Sigmoid colon (tissue), 7 donors: ENCODE measurements around the gene JOSD1. TPM values are rescaled to one million over a fixed set of nuclear protein-coding genes. Genes with fewer than 3 reads are reported as not detected.

Experiments
- DNase-seq: peaks from one replicate; pipeline ENCODE4 v3.0.0-alpha.2; 2019
- H3K27ac ChIP-seq, 4 donors: fragments of 200-600 bp; sonication (generic); one replicate each; pipeline ENCODE4 v1.5.1; 2016 to 2019; ENCODE audit warnings: mild to moderate bottlenecking in 1 of 4
- H3K27me3 ChIP-seq, 3 donors: fragments of 200-600 bp; sonication (generic); one replicate each; pipeline ENCODE4 v1.5.1; 2019; ENCODE audit warnings: mild to moderate bottlenecking in 1 of 3
- H3K36me3 ChIP-seq, 4 donors: fragments of 200-600 bp; sonication (generic); one replicate each; pipeline ENCODE4 v1.5.1; 2016 to 2019
- H3K4me1 ChIP-seq, 4 donors: fragments of 200-600 bp; sonication (generic); one replicate each; pipeline ENCODE4 v1.5.1; 2017 to 2019
- H3K4me3 ChIP-seq, 4 donors: fragments of 200-600 bp; sonication (generic); one replicate each; pipeline ENCODE4 v1.5.1; 2017 to 2019; ENCODE audit warnings: mild to moderate bottlenecking in 2 of 4, moderate library complexity in 1 of 4
- H3K9me3 ChIP-seq, 4 donors: fragments of 200-600 bp in 3 of 4; sonication (generic) in 3 of 4; one replicate each; pipeline versions ENCODE4 v1.5.1 to v1.6.1; 2013 to 2019
- CTCF ChIP-seq, 4 experiments: fragments of 450-650 bp in 3 of 4; fragments of 200-600 bp in 1 of 4; IDR thresholded peaks; one replicate each; pipeline ENCODE4 v1.5.1; 2016 to 2019; ENCODE audit warnings: antibody characterized with exemption in 4 of 4, mild to moderate bottlenecking in 3 of 4, moderate library complexity in 2 of 4
- EP300 ChIP-seq, 4 donors: sonication (generic); formaldehyde crosslinking; IDR thresholded peaks; one replicate each; pipeline ENCODE4 v1.6.1; 2017; ENCODE audit warnings: antibody characterized with exemption in 4 of 4
- POLR2A ChIP-seq, 2 donors: fragments of 450-650 bp; IDR thresholded peaks; one replicate each; pipeline ENCODE4 v1.6.1; 2016; ENCODE audit warnings: antibody characterized with exemption in 2 of 2, mild to moderate bottlenecking in 2 of 2, moderate library complexity in 2 of 2
- POLR2AphosphoS5 ChIP-seq, 4 donors: sonication (generic); formaldehyde crosslinking; IDR thresholded peaks; one replicate each; pipeline ENCODE4 v1.6.1; 2017; ENCODE audit warnings: antibody characterized with exemption in 4 of 4
- WGBS, 2 donors: extraction: QIAGEN DNeasy Blood & Tissue Kit; methylation state at CpG; one replicate each; pipeline ENCODE4 v1.1.7; 2013; 5-methylcytosine and 5-hydroxymethylcytosine counted together
- intact Hi-C: fragments of 100-400 bp; cut with DNase I; formaldehyde crosslinking; loops from one replicate; pipeline ENCODE4 v1.15.1; 2023
- polyA plus RNA-seq, 3 donors: library from polyadenylated mRNA; stranded (reverse); fragments of 200-250 nt; gene quantifications; one replicate each; pipeline ENCODE4 v1.2.3, GENCODE V29; 2013
- total RNA-seq, 4 donors: library from RNA; depleted of rRNA; stranded (reverse); fragments of >200 nt; gene quantifications; one replicate each; pipeline ENCODE4 v1.1.0, GENCODE V29; 2016
- donor health status: healthy with polysubstance abuse.
- donor health status: Bipolar disorder and iron deficiency.
- donor health status: healthy.

JOSD1 gene
- total and polyA plus RNA-seq, 7 donors: 34.9 to 94.6 (median 46.0) TPM

GRCh38 chr22:38704654-38705234 is 4.0 kb upstream of the JOSD1 start:
- peak overlapping the region; percentile 79 to 85 (median 82) for H3K27ac ChIP-seq
- intact Hi-C loops: loop anchor here (5.0 kb wide), 1 partner anchor 613 kb away; the partner anchor contains the start of gene RPL3

GRCh38 chr22:38700270-38700788 is 414 bp downstream of the JOSD1 start:
- H3K9me3 ChIP-seq: no peaks in the 10 kb centered on the region
- no peaks in the 10 kb centered on the region for H3K27me3 ChIP-seq
- WGBS, 2 donors: 0 to 1% methylated on average over 57 of the region's 57 CpGs
- peak; percentile 83 for DNase-seq
- peak overlapping the region; percentile 72 to 98 (median 88) for H3K4me3 ChIP-seq
- intact Hi-C loops: loop anchor here (2.0 to 5.0 kb wide), 2 partner anchors 54 to 617 kb away; partner anchors contain the start of genes RPL3 and SUN2
- peaks cover 0 to 61% (median 56%) of the 10 kb centered on the region in 4 donors for H3K4me1 ChIP-seq
- no peaks in the 10 kb centered on the region for H3K36me3 ChIP-seq
- peak overlapping the region; percentile 91 to 100 (median 99) for H3K27ac ChIP-seq
- TF ChIP-seq EP300 (IDR thresholded peaks at IDR 0.05): no peak
- TF ChIP-seq CTCF (IDR thresholded peaks at IDR 0.05): no peak
- no peak for TF ChIP-seq POLR2AphosphoS5 (IDR thresholded peaks at IDR 0.05)
- TF ChIP-seq POLR2A (IDR thresholded peaks at IDR 0.05): no peak

More at GRCh38 chr22:38704654-38705234, 4.0 kb upstream of the JOSD1 start:
- TF ChIP-seq POLR2A (IDR thresholded peaks at IDR 0.05) (no peak), POLR2AphosphoS5 (IDR thresholded peaks at IDR 0.05) (no peak)
- 7 to 18% methylated on average over 10 of the region's 10 CpGs for WGBS, 2 donors
- no peaks in the 10 kb centered on the region for H3K27me3 ChIP-seq
- no peak for DNase-seq
- H3K4me1 ChIP-seq: peaks cover 0 to 39% (median 36%) of the 10 kb centered on the region in 4 donors
- peaks cover 0 to 5% (median 0%) of the 10 kb centered on the region in 4 donors for H3K36me3 ChIP-seq
- H3K9me3 ChIP-seq: no peaks in the 10 kb centered on the region
- peak overlapping the region in 3 of 4 donors; percentile 22 to 37 (median 24) for H3K4me3 ChIP-seq

- TF ChIP-seq CTCF (IDR thresholded peaks at IDR 0.05) (no peak), POLR2A (IDR thresholded peaks at IDR 0.05) (no peak), POLR2AphosphoS5 (IDR thresholded peaks at IDR 0.05) (no peak), EP300 (IDR thresholded peaks at IDR 0.05) (no peak)
- no peaks in the 10 kb centered on the region for H3K9me3 ChIP-seq
- intact Hi-C loops: loop anchor here (2.0 to 5.0 kb wide), 2 partner anchors 55 to 618 kb away; partner anchors contain the start of genes RPL3 and SUN2
- no peaks in the 10 kb centered on the region for H3K27me3 ChIP-seq
- H3K27ac ChIP-seq: peak overlapping the region; percentile 91 to 100 (median 99)
- peak; percentile 58 for DNase-seq
- H3K4me3 ChIP-seq: peak overlapping the region; percentile 72 to 98 (median 88)
- peaks cover 0 to 57% (median 53%) of the 10 kb centered on the region in 4 donors for H3K4me1 ChIP-seq
- 8 to 47% methylated on average over 6 of the region's 6 CpGs for WGBS, 2 donors
- H3K36me3 ChIP-seq: no peaks in the 10 kb centered on the region
Measured at GRCh38 chr22:38699784-38700183, 959 bp downstream of the JOSD1 start.

- DNase-seq: peak; percentile 19
- H3K4me1 ChIP-seq: peaks cover 0 to 53% (median 50%) of the 10 kb centered on the region in 4 donors
- H3K9me3 ChIP-seq: no peaks in the 10 kb centered on the region
- intact Hi-C loops: no loop called here
- H3K27ac ChIP-seq: peak overlapping the region; percentile 91 to 100 (median 99)
- peaks cover 0 to 4% (median 0%) of the 10 kb centered on the region in 4 donors for H3K36me3 ChIP-seq
- no peaks in the 10 kb centered on the region for H3K27me3 ChIP-seq
- peak overlapping the region; percentile 72 to 98 (median 88) for H3K4me3 ChIP-seq
- TF ChIP-seq EP300 (IDR thresholded peaks at IDR 0.05): no peak
- TF ChIP-seq POLR2A (IDR thresholded peaks at IDR 0.05): no peak
- TF ChIP-seq POLR2AphosphoS5 (IDR thresholded peaks at IDR 0.05): no peak
- 20 to 58% methylated on average over 5 of the region's 5 CpGs for WGBS, 2 donors
Measured at GRCh38 chr22:38699143-38699542, 1.6 kb downstream of the JOSD1 start.

- WGBS, 2 donors: 93 to 95% methylated on average over 13 of the region's 13 CpGs
Measured at GRCh38 chr22:38698407-38699094, 2.2 kb downstream of the JOSD1 start.

More at GRCh38 chr22:38698407-38699094, 2.2 kb downstream of the JOSD1 start:
- intact Hi-C loops: no loop called here
- Histone ChIP-seq H3K9me3 (no peaks in the 10 kb centered on the region), H3K36me3 (peaks cover 0 to 6% (median 0%) of the 10 kb centered on the region in 4 donors), H3K27ac (peak overlapping the region; percentile 91 to 100 (median 99)), H3K4me3 (peak overlapping the region in 2 of 4 donors; percentile 72 to 98), H3K4me1 (peaks cover 0 to 53% (median 50%) of the 10 kb centered on the region in 4 donors), H3K27me3 (no peaks in the 10 kb centered on the region)
- DNase-seq: peak; percentile 55
- TF ChIP-seq POLR2A (IDR thresholded peaks at IDR 0.05) (no peak), CTCF (IDR thresholded peaks at IDR 0.05) (no peak), POLR2AphosphoS5 (IDR thresholded peaks at IDR 0.05) (no peak), EP300 (IDR thresholded peaks at IDR 0.05) (no peak)
